ENCODE data around the gene DNPEP. TPM values are rescaled to one million over a fixed set of nuclear protein-coding genes. Genes with fewer than 3 reads are reported as not detected.

DNPEP gene
- total RNA-seq, 1 experiment from 2014 or later, result 81.3 TPM

DNA sequence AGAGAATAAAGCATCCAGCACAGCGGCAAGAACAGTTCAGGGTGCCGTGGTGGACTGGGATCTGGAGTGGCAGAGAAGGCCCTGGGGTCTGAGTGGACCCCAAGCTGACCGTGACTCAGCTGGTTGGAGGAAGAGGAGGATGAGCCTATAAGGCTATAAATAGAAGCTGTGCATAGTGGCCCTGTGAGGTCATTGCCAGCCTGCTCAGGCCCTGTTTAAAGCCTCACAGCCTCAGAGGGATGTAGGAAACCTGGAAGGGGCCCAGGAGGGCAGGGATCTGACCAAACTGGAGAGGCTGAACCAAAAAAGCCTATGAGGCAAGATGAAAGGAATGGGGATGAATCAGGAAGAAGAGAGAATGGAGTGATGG, 19.1 kb upstream of the DNPEP start:
- no peak overlapping the region for H3K4me3 Mint-ChIP-seq (ENCODE audit: unreplicated experiment)
- DNase-seq (ENCODE audit: unreplicated experiment), result no peak
- no peaks in the 10 kb centered on the region for H3K27me3 Mint-ChIP-seq (ENCODE audit: insufficient read depth, unreplicated experiment)
- CTCF ChIA-PET, result interaction anchor here (0.6 to 0.9 kb wide), 4 partner anchors 10 to 123 kb away, joined by 3 read pairs; no protein-coding TSS in a partner anchor
- no TSS peak for BruUV-seq (replicated peaks)
- H3K9me3 Mint-ChIP-seq (ENCODE audit: unreplicated experiment), result no peaks in the 10 kb centered on the region
- TF ChIP-seq, protein P1, sequence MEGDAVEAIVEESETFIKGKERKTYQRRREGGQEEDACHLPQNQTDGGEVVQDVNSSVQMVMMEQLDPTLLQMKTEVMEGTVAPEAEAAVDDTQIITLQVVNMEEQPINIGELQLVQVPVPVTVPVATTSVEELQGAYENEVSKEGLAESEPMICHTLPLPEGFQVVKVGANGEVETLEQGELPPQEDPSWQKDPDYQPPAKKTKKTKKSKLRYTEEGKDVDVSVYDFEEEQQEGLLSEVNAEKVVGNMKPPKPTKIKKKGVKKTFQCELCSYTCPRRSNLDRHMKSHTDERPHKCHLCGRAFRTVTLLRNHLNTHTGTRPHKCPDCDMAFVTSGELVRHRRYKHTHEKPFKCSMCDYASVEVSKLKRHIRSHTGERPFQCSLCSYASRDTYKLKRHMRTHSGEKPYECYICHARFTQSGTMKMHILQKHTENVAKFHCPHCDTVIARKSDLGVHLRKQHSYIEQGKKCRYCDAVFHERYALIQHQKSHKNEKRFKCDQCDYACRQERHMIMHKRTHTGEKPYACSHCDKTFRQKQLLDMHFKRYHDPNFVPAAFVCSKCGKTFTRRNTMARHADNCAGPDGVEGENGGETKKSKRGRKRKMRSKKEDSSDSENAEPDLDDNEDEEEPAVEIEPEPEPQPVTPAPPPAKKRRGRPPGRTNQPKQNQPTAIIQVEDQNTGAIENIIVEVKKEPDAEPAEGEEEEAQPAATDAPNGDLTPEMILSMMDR (IDR thresholded peaks at IDR 0.05; ENCODE audit: unreplicated experiment), result no peak
- no peaks in the 10 kb centered on the region for H3K36me3 Mint-ChIP-seq (ENCODE audit: insufficient read depth, unreplicated experiment)
- H3K27ac Mint-ChIP-seq (ENCODE audit: low read depth, unreplicated experiment), result no peak overlapping the region
- POLR2A ChIA-PET, result no interaction called here
- intact Hi-C loops (cut with micrococcal nuclease), result no loop called here
- H3K4me1 Mint-ChIP-seq (ENCODE audit: insufficient read depth, unreplicated experiment), result peaks cover 6% of the 10 kb centered on the region

DNA sequence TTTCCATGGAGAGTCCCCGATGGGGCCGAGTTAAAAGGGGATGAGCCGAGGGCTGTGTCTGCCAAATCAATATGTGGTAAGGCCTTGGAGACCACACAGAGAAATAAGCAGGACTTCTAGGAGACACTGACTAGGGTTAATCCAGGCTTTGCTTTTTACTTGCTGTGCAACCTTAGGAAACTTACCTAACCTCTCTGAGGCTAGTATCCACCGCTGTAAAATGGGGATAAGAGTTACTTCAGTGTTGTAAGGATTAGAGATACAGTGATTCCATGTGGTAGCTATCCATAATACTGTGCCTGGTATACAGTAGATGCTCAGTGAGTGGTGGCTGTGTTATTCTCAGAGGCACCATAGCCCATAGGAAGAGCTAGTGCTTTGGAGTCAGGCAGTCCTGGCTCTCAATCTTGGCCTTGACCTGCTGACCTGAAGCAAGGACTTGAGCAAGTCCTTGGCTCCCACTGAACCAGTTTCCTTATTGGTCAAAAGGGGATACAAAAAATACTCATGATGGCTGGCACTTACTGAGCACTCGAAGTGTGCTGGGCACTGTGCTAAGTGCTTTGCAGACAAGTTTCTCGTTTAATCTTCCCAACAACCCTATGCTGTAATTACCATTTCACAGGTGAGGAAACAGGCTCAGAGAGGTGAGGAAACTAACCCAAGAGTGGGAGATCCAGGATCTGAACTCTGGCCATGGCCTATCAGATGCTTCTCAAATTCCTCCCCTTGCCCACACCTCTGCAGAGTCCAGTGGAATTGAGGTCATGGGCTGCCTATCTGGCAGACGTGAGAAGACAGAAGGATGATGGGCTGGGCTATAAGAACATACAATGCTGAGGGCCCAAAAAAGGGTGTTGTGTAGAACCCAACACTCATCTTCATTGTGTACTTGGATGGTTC, 18.5 kb upstream of the DNPEP start:
- BruUV-seq (replicated peaks), result no TSS peak
- H3K4me3 Mint-ChIP-seq (ENCODE audit: unreplicated experiment), result no peak overlapping the region
- no peak for DNase-seq (ENCODE audit: unreplicated experiment)
- H3K9me3 Mint-ChIP-seq (ENCODE audit: unreplicated experiment), result no peaks in the 10 kb centered on the region
- CTCF ChIA-PET, result interaction anchor here (0.5 to 9.1 kb wide), 5 partner anchors 9 to 365 kb away, joined by 3 to 287 read pairs (median 3); no protein-coding TSS in a partner anchor
- intact Hi-C loops (cut with micrococcal nuclease), result no loop called here
- no peaks in the 10 kb centered on the region for H3K27me3 Mint-ChIP-seq (ENCODE audit: insufficient read depth, unreplicated experiment)
- no peak overlapping the region for H3K27ac Mint-ChIP-seq (ENCODE audit: low read depth, unreplicated experiment)
- peaks cover 6% of the 10 kb centered on the region for H3K4me1 Mint-ChIP-seq (ENCODE audit: insufficient read depth, unreplicated experiment)
- TF ChIP-seq, protein P1 (IDR thresholded peaks at IDR 0.05; ENCODE audit: unreplicated experiment), result no peak
- POLR2A ChIA-PET, result no interaction called here
- no peaks in the 10 kb centered on the region for H3K36me3 Mint-ChIP-seq (ENCODE audit: insufficient read depth, unreplicated experiment)

GRCh38 chr2:219405451-219405850, 17.7 kb upstream of the DNPEP start:
- H3K4me3 Mint-ChIP-seq (ENCODE audit: unreplicated experiment), result no peak overlapping the region
- CTCF ChIA-PET, result interaction anchor here (0.5 to 9.1 kb wide), 6 partner anchors 19 to 364 kb away, joined by 3 to 287 read pairs (median 8); no protein-coding TSS in a partner anchor
- TF ChIP-seq, protein P1 (IDR thresholded peaks at IDR 0.05; ENCODE audit: unreplicated experiment), result no peak
- intact Hi-C loops (cut with micrococcal nuclease), result no loop called here
- no peaks in the 10 kb centered on the region for H3K36me3 Mint-ChIP-seq (ENCODE audit: insufficient read depth, unreplicated experiment)
- no peak for DNase-seq (ENCODE audit: unreplicated experiment)
- POLR2A ChIA-PET, result interaction anchor here (3.1 kb wide), 1 partner anchor 124 kb away, joined by 14 read pairs; no protein-coding TSS in a partner anchor
- H3K4me1 Mint-ChIP-seq (ENCODE audit: insufficient read depth, unreplicated experiment), result peaks cover 6% of the 10 kb centered on the region
- no peaks in the 10 kb centered on the region for H3K27me3 Mint-ChIP-seq (ENCODE audit: insufficient read depth, unreplicated experiment)
- BruUV-seq (replicated peaks), result no TSS peak
- no peak overlapping the region for H3K27ac Mint-ChIP-seq (ENCODE audit: low read depth, unreplicated experiment)
- no peaks in the 10 kb centered on the region for H3K9me3 Mint-ChIP-seq (ENCODE audit: unreplicated experiment)

DNA sequence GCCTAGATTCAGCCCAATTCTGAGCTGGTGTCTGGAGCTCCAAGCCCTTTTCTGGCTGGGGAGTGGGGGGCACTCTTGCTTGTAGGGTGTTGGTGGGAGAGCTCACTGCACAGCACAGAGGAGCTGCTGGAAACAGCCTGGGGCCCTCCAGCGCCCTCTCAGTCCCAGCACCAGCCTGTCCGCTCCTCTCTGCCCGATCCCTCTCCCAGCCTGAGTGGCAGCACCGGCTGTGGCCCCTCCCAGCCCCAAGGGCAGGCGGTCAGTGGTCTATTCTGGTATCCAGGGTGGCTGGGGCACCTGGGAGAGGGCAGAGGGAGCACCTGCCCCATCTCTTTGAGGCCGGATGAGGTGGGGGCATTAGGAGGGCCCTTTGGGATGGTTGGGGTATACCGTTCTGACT, 17.2 kb upstream of the DNPEP start:
- DNase-seq (ENCODE audit: unreplicated experiment), result no peak
- ChIA-PET CTCF (interaction anchor here (0.9 to 9.1 kb wide), 9 partner anchors 19 to 284 kb away, joined by 3 to 287 read pairs (median 8); no protein-coding TSS in a partner anchor), POLR2A (interaction anchor here (3.1 kb wide), 1 partner anchor 125 kb away, joined by 14 read pairs; no protein-coding TSS in a partner anchor)
- Mint-ChIP-seq H3K27ac (ENCODE audit: low read depth, unreplicated experiment) (no peak overlapping the region), H3K9me3 (ENCODE audit: unreplicated experiment) (no peaks in the 10 kb centered on the region), H3K27me3 (ENCODE audit: insufficient read depth, unreplicated experiment) (no peaks in the 10 kb centered on the region), H3K4me3 (ENCODE audit: unreplicated experiment) (no peak overlapping the region), H3K4me1 (ENCODE audit: insufficient read depth, unreplicated experiment) (peaks cover 6% of the 10 kb centered on the region), H3K36me3 (ENCODE audit: insufficient read depth, unreplicated experiment) (no peaks in the 10 kb centered on the region)
- intact Hi-C loops (cut with micrococcal nuclease), result loop anchor here (5.0 kb wide), 1 partner anchor 282 kb away; no protein-coding TSS in a partner anchor
- BruUV-seq (replicated peaks), result no TSS peak
- TF ChIP-seq, protein P1 (IDR thresholded peaks at IDR 0.05; ENCODE audit: unreplicated experiment), result no peak

All from MCF 10A (cell line).